GM12892 (cell line): ENCODE data around the gene ADGRG7.
A peak's percentile ranks its signal among the peaks of the same experiment; 100 is the strongest.

ENCODE experiments used
- DNase-seq: peaks from one replicate; pipeline ENCODE4 v3.0.0; 2011; ENCODE audit not compliant: insufficient read length
- FAIRE-seq: peaks from 2 replicates; lab custom pipeline; 2011; peaks lifted over from hg19 to GRCh38; lab: Jason Lieb, UNC
- POLR2A ChIP-seq: IDR thresholded peaks from 2 replicates; pipeline ENCODE4 v1.6.1; 2011; ENCODE audit warnings: low read depth, low read length, control low read depth
- POLR2AphosphoS5 ChIP-seq: IDR thresholded peaks from 2 replicates; pipeline ENCODE4 v1.6.1; 2011; ENCODE audit warnings: low read depth, low read length, control low read depth
- TAF1 ChIP-seq: IDR thresholded peaks from 2 replicates; pipeline ENCODE4 v1.6.1; 2011; ENCODE audit warnings: low read depth, mild to moderate bottlenecking, control low read depth, low read length, borderline replicate concordance

ADGRG7 gene

GRCh38 chr3:100630664-100631063, 21.3 kb downstream of the ADGRG7 start:
- DNase-seq (no peak), FAIRE-seq (no peak)
- TF ChIP-seq POLR2AphosphoS5 (no peak), POLR2A (no peak), TAF1 (no peak)

DNA sequence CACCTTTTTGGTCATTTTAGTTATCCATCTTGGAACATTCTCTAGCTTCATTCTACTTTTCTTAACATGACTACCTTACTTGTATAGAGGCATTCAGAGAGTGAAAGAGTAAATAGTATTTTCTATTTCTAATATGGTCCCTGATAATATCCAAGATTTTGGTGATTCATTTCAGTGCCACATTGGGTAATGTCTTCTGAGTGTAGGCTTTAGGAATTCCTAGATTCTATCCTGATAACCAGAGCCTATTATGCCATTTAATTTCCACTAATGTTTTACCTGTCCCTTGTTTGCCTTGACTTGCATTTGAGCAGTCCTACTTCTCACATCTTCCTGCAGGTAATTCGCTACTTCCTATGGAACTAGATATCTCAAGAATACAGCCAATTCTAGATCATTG, 21.8 kb downstream of the ADGRG7 start:
- TF ChIP-seq TAF1 (no peak), POLR2A (no peak), POLR2AphosphoS5 (no peak)
- FAIRE-seq (no peak), DNase-seq (no peak)

DNA sequence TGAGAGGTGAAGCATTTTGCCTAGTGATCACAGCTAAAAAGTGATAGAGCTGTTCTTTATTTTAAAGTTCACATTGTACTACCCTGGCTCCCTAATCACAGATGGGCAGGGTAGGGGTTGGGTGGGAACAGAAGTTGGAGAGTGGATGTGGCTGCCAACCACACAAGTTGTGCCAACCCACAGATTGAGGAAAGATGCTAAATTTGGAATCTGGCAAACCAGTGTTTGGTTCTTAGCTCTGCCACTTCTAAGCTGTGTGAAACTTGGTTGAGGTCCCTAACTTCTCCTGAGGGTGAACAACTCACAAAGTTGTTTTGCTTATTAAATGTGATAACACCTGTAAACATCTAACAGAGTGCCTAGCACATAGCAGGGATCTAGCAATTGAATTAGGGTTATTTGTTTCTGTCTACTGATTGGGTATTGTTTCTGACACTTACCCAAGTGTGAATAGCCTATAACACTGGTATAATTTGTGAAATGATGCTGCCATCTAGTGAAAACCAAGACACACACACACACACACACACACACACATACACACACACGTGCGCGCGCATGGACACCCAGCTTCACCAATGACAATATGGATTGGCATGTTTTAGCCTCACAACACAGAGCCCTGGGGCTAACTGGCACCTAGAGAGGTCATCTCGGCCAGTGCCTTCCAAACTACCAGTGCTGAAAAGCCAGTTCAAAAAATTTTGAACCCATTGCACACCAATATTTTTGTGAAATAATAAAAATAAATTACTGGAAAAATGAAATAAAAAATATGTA, 25.3 kb downstream of the ADGRG7 start:
- FAIRE-seq (peak; percentile 82), DNase-seq (no peak)
- TF ChIP-seq POLR2A (no peak), POLR2AphosphoS5 (no peak), TAF1 (no peak)

DNA sequence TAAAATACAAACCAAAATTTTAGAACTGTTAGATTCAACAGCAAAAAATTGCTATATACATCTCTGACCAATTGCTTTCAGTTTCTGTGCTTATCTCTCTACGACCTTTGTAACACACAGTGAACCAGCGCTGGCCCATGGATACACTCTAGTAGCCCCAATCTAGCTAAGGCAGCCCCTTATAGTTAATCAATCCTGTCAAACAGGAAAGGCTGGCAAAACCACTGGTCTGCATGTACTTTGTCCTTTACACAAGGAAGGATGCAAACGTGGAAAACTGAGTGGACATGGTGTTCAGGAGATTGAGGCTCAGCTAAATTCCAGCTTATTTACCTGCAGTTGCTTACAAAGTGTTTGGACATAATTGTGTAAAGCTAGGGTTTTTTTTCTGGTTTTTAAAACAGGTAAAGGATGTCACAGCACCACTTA, 25.9 kb downstream of the ADGRG7 start:
- TF ChIP-seq POLR2A (no peak), POLR2AphosphoS5 (no peak), TAF1 (no peak)
- DNase-seq = no peak
- FAIRE-seq = no peak

GRCh38 chr3:100637197-100637631, 27.8 kb downstream of the ADGRG7 start:
- DNase-seq = no peak
- no peak for FAIRE-seq
- TF ChIP-seq TAF1 (no peak), POLR2AphosphoS5 (no peak), POLR2A (no peak)

DNA sequence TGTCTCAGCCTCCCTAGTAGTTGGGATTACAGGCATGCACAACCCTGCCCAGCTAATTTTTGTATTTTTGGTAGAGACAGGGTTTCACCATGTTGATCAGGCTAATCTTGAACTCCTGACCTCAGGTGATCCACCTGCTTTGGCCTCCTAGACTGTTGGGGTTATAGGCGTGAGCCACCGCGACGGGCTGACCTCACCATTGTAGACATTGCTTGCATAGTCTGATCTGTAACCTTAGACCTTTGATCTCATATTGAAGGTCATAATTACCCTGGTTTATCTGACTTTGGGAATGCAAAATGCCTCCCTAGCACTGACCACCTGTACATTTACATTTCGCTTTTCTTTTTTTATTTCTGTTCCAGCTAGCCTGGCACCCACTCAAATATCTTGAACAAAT, 31.2 kb downstream of the ADGRG7 start:
- TF ChIP-seq POLR2AphosphoS5 (no peak), TAF1 (no peak), POLR2A (no peak)
- FAIRE-seq = no peak
- no peak for DNase-seq

- DNase-seq (no peak), FAIRE-seq (no peak)
- TF ChIP-seq TAF1 = no peak
- TF ChIP-seq POLR2A = no peak
- TF ChIP-seq POLR2AphosphoS5 = no peak
Measured at GRCh38 chr3:100641471-100642032, 32.2 kb downstream of the ADGRG7 start.

DNA sequence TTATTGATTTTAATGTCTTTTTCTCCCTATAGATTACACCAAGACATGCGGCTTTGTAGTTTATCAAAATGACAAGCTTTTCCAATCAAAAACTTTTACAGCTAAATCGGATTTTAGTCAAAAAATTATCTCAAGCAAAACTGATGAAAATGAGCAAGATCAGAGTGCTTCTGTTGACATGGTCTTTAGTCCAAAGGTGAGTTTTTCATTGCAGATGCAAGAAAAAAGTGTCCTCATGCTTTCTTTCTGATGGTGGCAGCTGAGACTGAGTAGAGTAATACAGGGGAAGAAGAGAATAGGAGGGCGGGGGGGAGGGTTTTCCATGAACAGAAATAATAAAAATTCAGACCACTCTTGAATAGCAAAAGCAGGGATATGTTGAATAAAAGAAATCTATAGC, 36.5 kb downstream of the ADGRG7 start:
- DNase-seq (no peak), FAIRE-seq (no peak)
- TF ChIP-seq POLR2AphosphoS5 (no peak), TAF1 (no peak), POLR2A (no peak)

- TF ChIP-seq POLR2AphosphoS5 = no peak
- FAIRE-seq (no peak), DNase-seq (no peak)
Measured at GRCh38 chr3:100647171-100647570, 37.8 kb downstream of the ADGRG7 start.

- DNase-seq (no peak), FAIRE-seq (no peak)
- TF ChIP-seq POLR2AphosphoS5 = no peak
- no peak for TF ChIP-seq POLR2A
- TF ChIP-seq TAF1 = no peak
Measured at GRCh38 chr3:100647657-100648056, 38.3 kb downstream of the ADGRG7 start.

DNA sequence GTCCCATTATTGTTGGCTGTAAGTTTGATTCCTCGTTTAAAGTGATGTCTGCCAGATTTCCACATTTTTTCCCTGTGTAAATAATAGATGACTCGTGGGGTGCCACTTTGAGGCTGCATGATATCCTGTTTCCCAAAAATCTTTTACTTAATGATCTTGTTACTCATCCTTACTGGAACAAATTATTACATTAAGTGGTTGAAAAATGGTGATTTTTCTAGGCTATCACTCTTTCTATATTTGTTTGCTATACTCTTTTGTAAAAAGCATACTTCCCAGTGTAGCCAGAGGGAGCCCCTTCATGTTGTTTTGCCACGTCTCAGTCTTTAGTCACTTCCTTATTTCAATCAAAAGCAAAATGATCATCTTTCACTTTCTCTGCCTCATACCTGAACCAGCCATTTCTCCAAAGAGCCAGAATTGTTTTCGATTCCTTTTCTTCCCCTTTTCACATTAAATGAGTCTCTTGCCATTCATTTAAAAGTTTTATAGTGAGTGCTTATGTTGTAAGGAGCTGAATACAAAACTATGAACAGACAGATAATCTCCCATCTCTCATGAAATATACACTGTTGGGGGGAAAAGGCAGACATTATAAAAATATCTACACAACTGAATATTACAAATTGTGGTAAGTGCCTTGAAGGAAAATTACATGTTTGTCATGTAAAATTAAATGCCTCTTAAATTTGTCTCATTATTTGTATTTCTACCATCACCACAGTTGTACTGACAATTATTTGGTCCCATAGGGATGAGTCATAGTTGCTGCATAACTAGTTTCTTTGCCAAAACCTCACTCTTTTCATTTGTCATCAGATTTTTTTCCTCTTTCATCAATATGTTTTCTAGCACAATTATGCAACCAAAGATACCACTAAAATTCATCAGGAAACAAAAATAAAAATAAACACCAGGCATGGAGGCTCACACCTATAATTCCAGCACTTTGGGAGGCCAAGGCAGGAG, 41.5 kb downstream of the ADGRG7 start:
- DNase-seq (peak; percentile 13), FAIRE-seq (peak; percentile 51)
- no peak for TF ChIP-seq TAF1
- no peak for TF ChIP-seq POLR2A
- no peak for TF ChIP-seq POLR2AphosphoS5
